GM12865 (cell line): ENCODE measurements around the gene ZNF655.
"Not testable (repeated sequence)": the region's sequence is repeated elsewhere in the genome, so short reads cannot be mapped to it uniquely, and the experiment has no call there.

Experiments used
- DNase-seq: peaks from one replicate; pipeline ENCODE4 v3.0.0; 2010; ENCODE audit warnings: low read depth
- H3K4me3 ChIP-seq: 2 replicates; pipeline ENCODE4 v1.5.1; 2011; ENCODE audit warnings: mild to moderate bottlenecking, low read depth, low read length, control low read depth
- TF ChIP-seq, protein P1 (sequence below): IDR thresholded peaks from 2 replicates; pipeline ENCODE4 v1.5.1; 2011; ENCODE audit warnings: low read length, control low read depth, low read depth, inconsistent platforms; ENCODE audit not compliant: insufficient read depth; ENCODE audit errors: missing control alignments

The ZNF655 gene

DNA sequence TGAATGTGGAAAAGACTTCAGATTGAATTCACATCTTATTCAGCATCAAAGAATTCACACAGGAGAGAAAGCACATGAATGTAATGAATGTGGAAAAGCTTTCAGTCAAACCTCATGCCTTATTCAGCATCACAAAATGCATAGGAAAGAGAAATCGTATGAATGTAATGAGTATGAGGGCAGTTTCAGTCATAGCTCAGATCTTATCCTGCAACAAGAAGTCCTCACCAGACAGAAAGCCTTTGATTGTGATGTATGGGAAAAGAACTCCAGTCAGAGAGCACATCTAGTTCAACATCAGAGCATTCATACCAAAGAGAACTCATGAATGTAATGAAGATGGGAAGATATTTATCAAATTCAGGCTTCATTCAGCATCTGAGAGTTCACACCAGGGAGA is 14.8 kb downstream of the ZNF655 start:
- TF ChIP-seq, protein P1, sequence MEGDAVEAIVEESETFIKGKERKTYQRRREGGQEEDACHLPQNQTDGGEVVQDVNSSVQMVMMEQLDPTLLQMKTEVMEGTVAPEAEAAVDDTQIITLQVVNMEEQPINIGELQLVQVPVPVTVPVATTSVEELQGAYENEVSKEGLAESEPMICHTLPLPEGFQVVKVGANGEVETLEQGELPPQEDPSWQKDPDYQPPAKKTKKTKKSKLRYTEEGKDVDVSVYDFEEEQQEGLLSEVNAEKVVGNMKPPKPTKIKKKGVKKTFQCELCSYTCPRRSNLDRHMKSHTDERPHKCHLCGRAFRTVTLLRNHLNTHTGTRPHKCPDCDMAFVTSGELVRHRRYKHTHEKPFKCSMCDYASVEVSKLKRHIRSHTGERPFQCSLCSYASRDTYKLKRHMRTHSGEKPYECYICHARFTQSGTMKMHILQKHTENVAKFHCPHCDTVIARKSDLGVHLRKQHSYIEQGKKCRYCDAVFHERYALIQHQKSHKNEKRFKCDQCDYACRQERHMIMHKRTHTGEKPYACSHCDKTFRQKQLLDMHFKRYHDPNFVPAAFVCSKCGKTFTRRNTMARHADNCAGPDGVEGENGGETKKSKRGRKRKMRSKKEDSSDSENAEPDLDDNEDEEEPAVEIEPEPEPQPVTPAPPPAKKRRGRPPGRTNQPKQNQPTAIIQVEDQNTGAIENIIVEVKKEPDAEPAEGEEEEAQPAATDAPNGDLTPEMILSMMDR, result no peak
- DNase-seq, result no peak
- no peak overlapping the region for H3K4me3 ChIP-seq

DNA sequence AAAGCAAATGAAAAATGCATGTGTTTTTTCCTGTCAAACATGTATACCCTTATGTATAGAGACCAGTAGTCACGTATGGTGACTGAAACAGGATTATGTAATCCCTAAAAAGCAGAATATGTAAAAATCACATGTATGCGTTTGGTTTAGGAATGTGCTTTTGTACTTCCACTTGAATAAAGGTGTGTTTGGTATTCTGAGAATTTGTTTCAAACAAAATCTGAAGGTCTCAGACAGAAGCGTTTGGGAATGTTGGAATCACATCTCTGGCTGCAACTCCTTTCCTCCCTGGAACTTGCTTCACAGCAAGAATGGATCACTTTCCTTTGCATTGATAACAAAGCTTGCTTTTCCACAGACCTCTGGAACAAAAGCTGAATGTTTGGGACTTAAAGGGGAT is 17.8 kb downstream of the ZNF655 start:
- DNase-seq, result no peak
- H3K4me3 ChIP-seq, result no peak overlapping the region
- TF ChIP-seq, protein P1, result no peak

DNA sequence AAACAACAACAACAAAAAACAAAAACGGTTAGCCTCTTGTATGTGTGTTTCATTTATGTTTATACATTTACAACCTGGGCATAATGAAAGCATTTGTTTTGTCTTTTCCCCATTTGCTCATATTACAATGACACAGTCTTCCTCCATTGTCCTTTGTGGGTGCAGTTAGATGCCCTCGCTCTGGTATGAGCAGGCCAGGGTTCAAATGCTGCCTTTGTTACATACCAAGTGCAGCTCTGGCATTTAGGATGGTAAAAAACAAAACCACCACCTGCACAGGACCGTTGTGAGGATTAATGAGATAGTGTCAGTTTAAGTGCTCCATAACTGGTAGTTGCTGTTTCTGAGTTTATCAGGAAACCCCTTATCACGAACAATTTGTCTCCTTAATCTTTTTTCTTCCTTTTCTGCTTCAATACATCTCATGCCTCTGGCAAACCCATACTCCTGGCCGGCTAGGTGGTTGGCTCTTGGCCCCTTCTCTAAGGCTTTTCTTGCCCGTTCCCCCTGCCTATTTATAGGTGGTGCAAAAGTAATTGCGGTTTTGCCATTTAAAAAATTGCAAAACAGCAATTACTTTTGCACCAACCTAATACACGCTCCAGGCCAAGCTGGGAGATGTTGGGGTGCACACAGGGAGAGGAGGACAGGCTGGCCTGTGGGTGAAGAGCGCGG is 21.0 kb downstream of the ZNF655 start:
- TF ChIP-seq, protein P1, result no peak
- no peak overlapping the region for H3K4me3 ChIP-seq
- no peak for DNase-seq

DNA sequence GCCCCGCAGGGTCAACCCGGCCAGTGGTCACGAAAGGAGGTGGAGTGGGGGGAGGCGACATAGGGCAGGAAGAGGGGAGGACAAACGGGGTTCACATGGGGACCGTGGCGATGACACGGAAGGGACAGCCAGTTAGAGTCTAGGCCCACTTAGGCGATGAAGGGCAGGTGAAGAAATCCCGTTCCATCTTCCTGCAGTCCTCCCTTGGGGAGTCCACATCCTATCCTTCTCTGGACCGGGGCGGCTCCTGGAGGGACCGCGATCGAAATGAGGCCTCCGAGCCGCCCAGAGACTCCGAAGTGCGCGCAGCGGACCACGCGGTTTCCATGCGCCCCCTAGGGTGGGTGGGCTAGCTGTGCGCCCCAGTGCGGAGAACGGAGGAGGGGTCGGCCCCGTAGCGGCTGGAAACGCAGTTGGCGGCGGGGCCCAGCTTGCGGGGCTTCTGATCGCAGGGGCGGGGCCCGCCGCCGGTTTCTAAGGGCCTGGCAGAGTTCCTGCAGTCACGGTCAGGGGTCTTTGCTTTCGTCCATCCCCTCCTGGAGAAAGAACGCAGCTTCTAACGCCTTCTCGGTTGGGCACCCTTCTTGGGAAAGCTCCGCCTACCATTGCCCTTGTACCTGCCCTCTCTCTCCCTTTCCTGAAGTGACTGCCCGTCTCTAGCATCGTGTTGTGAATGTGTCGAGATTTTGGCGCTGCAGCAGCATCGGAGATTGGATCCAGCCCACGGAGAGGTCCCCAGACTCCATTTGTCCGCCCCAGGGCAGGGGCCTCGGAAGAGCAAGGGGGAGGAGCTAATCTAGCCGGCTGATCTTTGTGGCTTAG is 21.7 kb downstream of the ZNF655 start:
- DNase-seq, result peak; percentile 23
- TF ChIP-seq, protein P1, result peak; percentile 28
- H3K4me3 ChIP-seq, result peak overlapping the region; percentile 43

DNA sequence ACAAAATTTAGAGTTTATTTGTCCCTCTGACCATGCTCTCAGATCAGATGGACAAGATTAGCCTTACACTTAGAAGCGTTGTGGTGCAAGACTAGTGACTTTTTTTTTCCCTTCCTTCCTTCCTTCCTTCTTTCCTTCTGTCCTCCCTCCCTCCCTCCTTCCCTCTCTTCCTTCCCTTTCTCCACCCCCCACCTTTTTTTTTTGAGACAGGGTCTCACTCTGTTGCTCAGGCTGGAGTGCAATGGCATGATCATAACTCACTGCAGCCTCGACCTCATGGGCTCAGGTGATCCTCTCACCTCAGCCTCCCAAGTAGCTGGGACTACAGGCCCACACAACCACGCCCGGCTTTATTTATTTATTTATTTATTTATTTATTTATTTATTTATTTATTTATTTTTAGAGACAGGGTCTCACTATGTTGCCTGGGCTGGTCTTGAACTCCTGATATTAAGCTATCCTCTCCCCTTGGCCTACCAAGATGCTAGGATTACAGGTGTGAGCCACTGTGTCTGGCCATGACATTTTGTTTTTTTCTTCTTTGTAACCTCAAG is 22.4 kb downstream of the ZNF655 start:
- H3K4me3 ChIP-seq, DNase-seq: not testable (repeated sequence)

DNA sequence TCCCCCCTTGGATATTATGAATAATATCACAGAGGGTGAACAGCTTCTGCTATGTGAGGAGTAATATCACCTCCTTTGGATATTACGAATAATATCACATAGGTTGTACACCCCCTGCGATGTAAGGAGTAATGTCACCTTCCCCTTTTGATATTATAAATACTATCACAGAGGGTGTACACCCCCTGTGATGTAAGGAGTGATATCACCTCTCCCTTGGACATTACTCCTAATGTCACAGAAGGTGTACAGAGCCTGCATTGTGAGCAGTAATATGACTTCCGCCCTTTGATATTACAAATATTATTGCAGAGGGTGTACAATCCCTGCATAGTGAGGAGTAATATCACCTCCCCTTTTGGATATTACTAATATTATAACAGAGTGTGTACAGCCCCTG is 30.4 kb downstream of the ZNF655 start:
- no peak for DNase-seq
- no peak overlapping the region for H3K4me3 ChIP-seq
- TF ChIP-seq, protein P1, result no peak

DNA sequence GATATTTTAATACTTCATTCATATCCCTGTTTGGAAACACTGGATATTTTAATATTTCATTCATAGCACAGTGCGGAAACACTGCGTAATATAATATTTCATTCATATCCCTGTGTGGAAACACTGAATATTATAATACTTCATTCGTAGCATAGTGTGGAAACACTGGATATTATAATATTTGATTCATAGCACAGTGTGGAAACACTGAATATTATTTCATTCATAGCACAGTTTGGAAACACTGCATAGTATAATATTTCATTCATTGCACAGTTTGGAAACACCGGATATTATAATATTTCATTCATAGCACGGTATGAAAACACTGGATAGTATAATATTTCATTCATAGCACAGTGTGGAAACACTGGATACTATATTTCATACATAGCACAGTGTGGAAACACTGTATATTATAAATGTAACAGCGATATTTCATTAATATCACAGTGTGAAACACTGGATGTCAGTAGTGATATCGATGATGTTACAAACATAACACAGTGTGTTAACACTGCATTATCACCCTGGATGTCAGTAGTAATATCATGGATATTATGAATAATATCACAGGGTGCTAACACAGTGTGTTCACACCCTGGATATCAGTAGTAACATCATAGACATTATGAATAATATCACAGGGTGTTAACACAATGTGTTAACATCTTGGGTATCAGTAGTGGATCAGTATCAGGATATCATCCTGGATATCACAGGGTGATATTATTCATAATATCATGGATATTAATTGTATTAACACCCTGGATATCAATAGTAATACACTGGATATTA is 36.7 kb downstream of the ZNF655 start:
- no peak for DNase-seq
- TF ChIP-seq, protein P1, result no peak

More for the DNA sequence above, 36.7 kb downstream of the ZNF655 start:
- no peak overlapping the region for H3K4me3 ChIP-seq
